Measurements from ENCODE around the gene PDGFD. TPM values are rescaled to one million over a fixed set of nuclear protein-coding genes. Genes with fewer than 3 reads are reported as not detected.
"Not testable (repeated sequence)": the region's sequence is repeated elsewhere in the genome, so short reads cannot be mapped to it uniquely, and the experiment has no call there.

The PDGFD gene
- total RNA-seq, 1 donor from 2014 or later: 17.2 TPM

DNA sequence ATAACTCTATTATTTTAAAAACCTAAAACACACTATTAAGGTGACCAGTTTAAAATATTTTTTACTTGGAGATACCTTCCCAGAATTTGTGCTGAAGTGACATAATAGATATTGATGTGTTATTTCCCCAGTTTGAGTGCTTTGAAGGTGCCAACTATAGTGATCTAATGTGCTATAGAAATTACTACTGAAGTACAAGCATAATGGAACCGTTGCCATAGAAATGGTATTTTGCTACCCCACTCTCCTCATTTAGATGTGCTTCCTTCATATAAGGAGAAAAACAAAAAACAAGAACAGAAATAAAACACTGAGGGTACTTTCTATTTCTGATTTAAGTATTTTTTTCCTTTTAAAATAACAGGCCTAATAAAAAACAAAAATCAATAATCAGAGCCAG, 108.4 kb downstream of the PDGFD start:
- Mint-ChIP-seq H3K4me3 (ENCODE audit: unreplicated experiment) (no peak overlapping the region), H3K27ac (ENCODE audit: unreplicated experiment) (no peak overlapping the region), H3K36me3 (ENCODE audit: low read depth, unreplicated experiment) (no peaks in the 10 kb centered on the region), H3K27me3 (ENCODE audit: unreplicated experiment) (peaks cover 1% of the 10 kb centered on the region), H3K4me1 (ENCODE audit: unreplicated experiment) (peaks cover 4% of the 10 kb centered on the region), H3K9me3 (ENCODE audit: unreplicated experiment) (no peaks in the 10 kb centered on the region)
- DNase-seq (ENCODE audit: low spot score): no peak
- no peak for TF ChIP-seq CTCF (IDR thresholded peaks at IDR 0.05; ENCODE audit: unreplicated experiment)

- Mint-ChIP-seq H3K9me3 (ENCODE audit: unreplicated experiment) (no peaks in the 10 kb centered on the region), H3K4me1 (ENCODE audit: unreplicated experiment) (peaks cover 4% of the 10 kb centered on the region), H3K27ac (ENCODE audit: unreplicated experiment) (no peak overlapping the region)
Observed at GRCh38 chr11:104054911-104055529, 108.9 kb downstream of the PDGFD start.

GRCh38 chr11:104053743-104054478, 110.0 kb downstream of the PDGFD start:
- Mint-ChIP-seq H3K4me3 (ENCODE audit: unreplicated experiment) (no peak overlapping the region), H3K4me1 (ENCODE audit: unreplicated experiment) (peaks cover 4% of the 10 kb centered on the region), H3K36me3 (ENCODE audit: low read depth, unreplicated experiment) (no peaks in the 10 kb centered on the region), H3K9me3 (ENCODE audit: unreplicated experiment) (no peaks in the 10 kb centered on the region), H3K27ac (ENCODE audit: unreplicated experiment) (no peak overlapping the region), H3K27me3 (ENCODE audit: unreplicated experiment) (peaks cover 1% of the 10 kb centered on the region)
- DNase-seq (ENCODE audit: low spot score): no peak
- TF ChIP-seq CTCF (IDR thresholded peaks at IDR 0.05; ENCODE audit: unreplicated experiment): no peak

More at GRCh38 chr11:104054911-104055529, 108.9 kb downstream of the PDGFD start:
- peaks cover 1% of the 10 kb centered on the region for H3K27me3 Mint-ChIP-seq (ENCODE audit: unreplicated experiment)
- DNase-seq (ENCODE audit: low spot score): no peak
- H3K4me3 Mint-ChIP-seq (ENCODE audit: unreplicated experiment): no peak overlapping the region
- H3K36me3 Mint-ChIP-seq (ENCODE audit: low read depth, unreplicated experiment): no peaks in the 10 kb centered on the region
- no peak for TF ChIP-seq CTCF (IDR thresholded peaks at IDR 0.05; ENCODE audit: unreplicated experiment)

GRCh38 chr11:104051778-104052177, 112.2 kb downstream of the PDGFD start:
- Mint-ChIP-seq H3K4me3 (ENCODE audit: unreplicated experiment) (no peak overlapping the region), H3K36me3 (ENCODE audit: low read depth, unreplicated experiment) (no peaks in the 10 kb centered on the region), H3K4me1 (ENCODE audit: unreplicated experiment) (peaks cover 4% of the 10 kb centered on the region), H3K9me3 (ENCODE audit: unreplicated experiment) (no peaks in the 10 kb centered on the region), H3K27me3 (ENCODE audit: unreplicated experiment) (peaks cover 1% of the 10 kb centered on the region), H3K27ac (ENCODE audit: unreplicated experiment) (no peak overlapping the region)
- DNase-seq (ENCODE audit: low spot score): no peak
- no peak for TF ChIP-seq CTCF (IDR thresholded peaks at IDR 0.05; ENCODE audit: unreplicated experiment)

- Mint-ChIP-seq H3K4me1 (ENCODE audit: unreplicated experiment) (peaks cover 4% of the 10 kb centered on the region), H3K36me3 (ENCODE audit: low read depth, unreplicated experiment) (no peaks in the 10 kb centered on the region), H3K4me3 (ENCODE audit: unreplicated experiment) (no peak overlapping the region), H3K9me3 (ENCODE audit: unreplicated experiment) (no peaks in the 10 kb centered on the region), H3K27ac (ENCODE audit: unreplicated experiment) (no peak overlapping the region), H3K27me3 (ENCODE audit: unreplicated experiment) (no peaks in the 10 kb centered on the region)
- no peak for DNase-seq (ENCODE audit: low spot score)
- TF ChIP-seq CTCF (IDR thresholded peaks at IDR 0.05; ENCODE audit: unreplicated experiment): no peak
Observed at GRCh38 chr11:104049116-104049515, 114.8 kb downstream of the PDGFD start.

- not testable (repeated sequence) for DNase-seq (ENCODE audit: low spot score); H3K36me3 Mint-ChIP-seq (ENCODE audit: low read depth, unreplicated experiment); H3K4me1 Mint-ChIP-seq (ENCODE audit: unreplicated experiment); H3K9me3 Mint-ChIP-seq (ENCODE audit: unreplicated experiment); H3K27ac Mint-ChIP-seq (ENCODE audit: unreplicated experiment); H3K4me3 Mint-ChIP-seq (ENCODE audit: unreplicated experiment); H3K27me3 Mint-ChIP-seq (ENCODE audit: unreplicated experiment)
Observed at GRCh38 chr11:104046858-104047257, 117.1 kb downstream of the PDGFD start.
